GM12878 (cell line): ENCODE measurements around the gene SRM. TPM values are rescaled to one million over a fixed set of nuclear protein-coding genes. Genes with fewer than 3 reads are reported as not detected.

ENCODE experiments used
- ATAC-seq: fragments of 200-7000 bp; cut with Tn5 transposase; 3 replicates; pipeline ENCODE4 v1.9.1; 2020; ENCODE audit warnings: mild to moderate bottlenecking, moderate library complexity
- BruUV-seq: library from RNA; stranded (reverse); fragments of 400-500 nt; replicated peaks from 2 replicates; lab custom pipeline; 2021; lab: Mats Ljungman, UMichigan
- CTCF ChIA-PET: fragments of 300-600 bp; sonication (Branson Sonifier 250); formaldehyde crosslinking; extraction: SDS; loops from one replicate; lab custom pipeline; 2021; ENCODE audit warnings: inconsistent platforms; lab: Yijun Ruan, JAX
- POLR2A ChIA-PET: fragments of 350-600 bp; formaldehyde crosslinking; extraction: SDS; loops from one replicate; lab custom pipeline; 2021; ENCODE audit warnings: inconsistent platforms; lab: Charles Lee
- RAD21 ChIA-PET: fragments of 300-600 bp; sonication (Branson Sonifier 250); formaldehyde crosslinking; loops from one replicate; lab custom pipeline; 2023; ENCODE audit warnings: antibody characterized with exemption; ENCODE audit not compliant: unreplicated experiment; lab: Charles Lee
- SMC1A ChIA-PET: fragments of 300-600 bp; sonication (Branson Sonifier 250); formaldehyde crosslinking; loops from one replicate; lab custom pipeline; 2023; ENCODE audit not compliant: unreplicated experiment, uncharacterized antibody; lab: Charles Lee
- DNase-seq: peaks from one replicate; pipeline ENCODE4 v3.0.0-alpha.2; 2011; ENCODE audit warnings: low read depth, low spot score
- FAIRE-seq: peaks from 3 replicates; lab custom pipeline; 2011; peaks lifted over from hg19 to GRCh38; lab: Jason Lieb, UNC
- H2AFZ ChIP-seq: 2 replicates; pipeline ENCODE4 v1.6.0; 2011; ENCODE audit warnings: low read depth, low read length, control low read depth; ENCODE audit not compliant: control insufficient read depth
- H3K27ac ChIP-seq: 2 replicates; pipeline ENCODE4 v1.5.1; 2011; ENCODE audit warnings: control low read depth; ENCODE audit not compliant: control insufficient read depth, insufficient read depth
- H3K27me3 ChIP-seq, 2 experiments: replicated peaks in 1 of 2; 2 replicates each; pipeline versions ENCODE4 v1.6.0 to v1.6.1; 2011; ENCODE audit warnings: low read length in 1 of 2; ENCODE audit not compliant: control insufficient read depth in 2 of 2, insufficient read depth in 2 of 2
- H3K36me3 ChIP-seq, 2 experiments: 2 replicates each; pipeline ENCODE4 v1.5.1; 2011; ENCODE audit warnings: low read length in 1 of 2; ENCODE audit not compliant: control insufficient read depth in 2 of 2, insufficient read depth in 2 of 2
- H3K4me1 ChIP-seq: 2 replicates; pipeline ENCODE4 v1.6.1; 2011; ENCODE audit warnings: mild to moderate bottlenecking, low read length, moderate library complexity, mixed read lengths; ENCODE audit not compliant: control insufficient read depth, insufficient read depth
- H3K4me2 ChIP-seq: 2 replicates; pipeline ENCODE4 v1.6.0; 2011; ENCODE audit warnings: control low read depth; ENCODE audit not compliant: control insufficient read depth, insufficient read depth
- H3K4me3 ChIP-seq: fragments of 200-600 bp; sonication (generic); 2 replicates; pipeline ENCODE4 v1.5.1; 2016
- H3K79me2 ChIP-seq: 2 replicates; pipeline ENCODE4 v1.6.0; 2011; ENCODE audit warnings: low read length; ENCODE audit not compliant: control insufficient read depth, insufficient read depth
- H3K9ac ChIP-seq: 2 replicates; pipeline ENCODE4 v1.8.0; 2011; ENCODE audit warnings: low read length, control low read depth, mixed read lengths; ENCODE audit not compliant: control insufficient read depth, insufficient read depth
- H3K9me3 ChIP-seq: replicated peaks from 3 replicates; pipeline ENCODE4 v1.5.1; 2011; ENCODE audit warnings: mild to moderate bottlenecking, low read length; ENCODE audit not compliant: control insufficient read depth, insufficient read depth
- H4K20me1 ChIP-seq: 2 replicates; pipeline ENCODE4 v1.6.0; 2011; ENCODE audit not compliant: control insufficient read depth, insufficient read depth
- MEF2A ChIP-seq: IDR thresholded peaks from 2 replicates; pipeline ENCODE4 v1.6.1; 2011; ENCODE audit warnings: low read depth, mild to moderate bottlenecking, low read length, moderate library complexity; ENCODE audit not compliant: insufficient read depth
- MXI1 ChIP-seq: fragments of 150-350 bp; IDR thresholded peaks from 2 replicates; pipeline ENCODE4 v1.6.1; 2011; ENCODE audit warnings: low read depth, mild to moderate bottlenecking, inconsistent platforms, low read length, improper control_type of control experiment
- NBN ChIP-seq: fragments of 450-650 bp; IDR thresholded peaks from 2 replicates; pipeline ENCODE4 v1.6.1; 2016
- POLR2AphosphoS2 ChIP-seq: IDR thresholded peaks from 2 replicates; pipeline ENCODE4 v1.6.1; 2011; ENCODE audit warnings: low read depth, mild to moderate bottlenecking, low read length, improper control_type of control experiment, moderate library complexity
- SUPT20H ChIP-seq: IDR thresholded peaks from 2 replicates; pipeline ENCODE4 v1.6.1; 2011; ENCODE audit warnings: low read depth, mild to moderate bottlenecking, low read length, moderate library complexity, borderline replicate concordance; ENCODE audit not compliant: control insufficient read depth
- WGBS: methylation state at CpG from one replicate; pipeline ENCODE4 v1.1.6; 2016; ENCODE audit warnings: low lambda C conversion rate; ENCODE audit not compliant: insufficient replicate concordance, insufficient coverage; ENCODE audit errors: missing lambda C conversion rate; 5-methylcytosine and 5-hydroxymethylcytosine counted together
- in situ Hi-C: fragments of 300-500 bp; cut with MboI; formaldehyde crosslinking; loops from 9 replicates; pipeline ENCODE4 v1.14.3; 2018; ENCODE audit warnings: mixed read lengths
- intact Hi-C: fragments of 100-400 bp; cut with micrococcal nuclease; formaldehyde crosslinking; loops from one replicate; pipeline ENCODE4 v1.14.2; 2022; ENCODE audit not compliant: unreplicated experiment
- polyA plus RNA-seq, 11 experiments: library from polyadenylated mRNA; depleted of rRNA in 4 of 11; unstranded in 6 of 11; stranded (reverse) in 5 of 11; fragments of >200 nt; fragmentation: Nextera tagmentation in 4 of 11; fragmentation: Illumina TruSeq in 1 of 11; extraction: Ambion mirVana in 4 of 11; extraction: Trizol in 1 of 11; gene quantifications; 1 replicate in 1 of 11; 2 replicates in 10 of 11; pipeline versions ENCODE4 v1.2.1 to v1.2.3, GENCODE V29; 2011 to 2016; ENCODE audit warnings: inconsistent platforms in 2 of 11, missing spikeins in 2 of 11, low read depth in 1 of 11
- total RNA-seq, 4 experiments: library from RNA; depleted of rRNA in 3 of 4; stranded (reverse); fragments of >200 nt in 3 of 4; fragmentation: Illumina TruSeq in 1 of 4; extraction: Trizol in 1 of 4; gene quantifications; 2 replicates each; pipeline versions ENCODE4 v1.2.1 to v1.2.3, GENCODE V29; 2013 to 2021
- TF ChIP-seq, protein P1 (sequence below): fragments of 450-650 bp; formaldehyde crosslinking; IDR thresholded peaks from 2 replicates; pipeline ENCODE4 v1.4.0; 2022; ENCODE audit warnings: mild to moderate bottlenecking, moderate library complexity

SRM gene
- total and polyA plus RNA-seq, 10 of the 15 experiments (the other 5 are each of a cell fraction or from before 2014, with no cell fraction given): 16.7 to 255 (median 81.2) TPM

DNA sequence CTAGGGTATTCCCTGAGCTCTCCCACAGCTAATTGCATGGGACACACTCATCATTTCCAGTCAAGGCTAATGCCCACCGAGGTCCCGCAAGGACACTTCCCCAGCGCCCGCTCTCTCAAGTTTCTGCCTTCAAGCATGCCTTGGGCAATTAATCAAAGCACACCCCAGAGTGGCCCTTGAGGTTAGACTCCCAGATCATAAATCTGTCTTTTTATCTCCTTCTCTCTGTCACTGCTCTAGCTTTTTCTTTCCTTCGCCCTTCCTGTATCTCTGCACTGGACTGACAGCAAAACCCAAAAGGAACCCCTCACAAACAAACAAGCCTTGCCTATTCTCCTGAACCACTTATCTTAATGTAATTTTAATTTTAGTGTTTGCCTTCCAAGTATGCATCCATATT lies 47.8 kb upstream of the SRM start (continued):
- TF ChIP-seq, protein P1, sequence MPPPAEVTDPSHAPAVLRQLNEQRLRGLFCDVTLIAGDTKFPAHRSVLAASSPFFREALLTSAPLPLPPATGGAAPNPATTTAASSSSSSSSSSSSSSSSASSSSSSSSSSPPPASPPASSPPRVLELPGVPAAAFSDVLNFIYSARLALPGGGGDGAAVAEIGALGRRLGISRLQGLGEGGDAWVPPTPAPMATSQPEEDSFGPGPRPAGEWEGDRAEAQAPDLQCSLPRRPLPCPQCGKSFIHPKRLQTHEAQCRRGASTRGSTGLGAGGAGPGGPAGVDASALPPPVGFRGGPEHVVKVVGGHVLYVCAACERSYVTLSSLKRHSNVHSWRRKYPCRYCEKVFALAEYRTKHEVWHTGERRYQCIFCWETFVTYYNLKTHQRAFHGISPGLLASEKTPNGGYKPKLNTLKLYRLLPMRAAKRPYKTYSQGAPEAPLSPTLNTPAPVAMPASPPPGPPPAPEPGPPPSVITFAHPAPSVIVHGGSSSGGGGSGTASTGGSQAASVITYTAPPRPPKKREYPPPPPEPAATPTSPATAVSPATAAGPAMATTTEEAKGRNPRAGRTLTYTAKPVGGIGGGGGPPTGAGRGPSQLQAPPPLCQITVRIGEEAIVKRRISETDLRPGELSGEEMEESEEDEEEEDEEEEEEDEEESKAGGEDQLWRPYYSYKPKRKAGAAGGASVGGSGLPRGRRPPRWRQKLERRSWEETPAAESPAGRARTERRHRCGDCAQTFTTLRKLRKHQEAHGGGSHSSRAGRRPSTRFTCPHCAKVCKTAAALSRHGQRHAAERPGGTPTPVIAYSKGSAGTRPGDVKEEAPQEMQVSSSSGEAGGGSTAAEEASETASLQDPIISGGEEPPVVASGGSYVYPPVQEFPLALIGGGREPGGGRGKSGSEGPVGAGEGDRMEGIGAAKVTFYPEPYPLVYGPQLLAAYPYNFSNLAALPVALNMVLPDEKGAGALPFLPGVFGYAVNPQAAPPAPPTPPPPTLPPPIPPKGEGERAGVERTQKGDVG (CRISPR knock-in tag): no peak
- TF ChIP-seq MXI1 (no peak), SUPT20H (no peak), MEF2A (no peak)

DNA sequence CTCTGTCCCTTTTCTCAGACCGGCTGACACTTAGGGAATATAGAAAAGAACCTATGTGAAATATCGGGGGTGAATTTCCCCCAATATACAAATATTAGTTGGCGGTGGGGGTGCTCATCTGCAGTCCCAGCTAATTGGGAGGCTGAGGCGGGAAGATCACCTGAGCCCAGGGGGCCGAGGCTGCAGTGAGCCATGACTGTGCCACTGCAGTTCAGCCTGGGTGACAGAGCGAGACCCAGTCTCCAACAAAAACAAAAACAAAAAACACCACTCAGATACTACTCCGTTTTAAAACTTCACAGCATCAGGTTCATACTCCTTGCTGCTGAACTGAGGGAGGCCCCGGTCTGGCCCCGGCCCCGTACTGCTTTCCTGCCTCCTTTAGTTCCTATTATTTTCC lies 45.8 kb upstream of the SRM start:
- no TSS peak for BruUV-seq
- SMC1A ChIA-PET: no interaction called here
- no peaks in the 10 kb centered on the region for H3K9me3 ChIP-seq
- TF ChIP-seq NBN: no peak
- no peak for TF ChIP-seq POLR2AphosphoS2
- H2AFZ ChIP-seq: no peak overlapping the region
- RAD21 ChIA-PET: no interaction called here
- H4K20me1 ChIP-seq: no peaks in the 10 kb centered on the region
- intact Hi-C loops: no loop called here
- no peaks in the 10 kb centered on the region for H3K79me2 ChIP-seq
- in situ Hi-C loops: no loop called here
- H3K4me3 ChIP-seq: no peak overlapping the region
- POLR2A ChIA-PET: no interaction called here
- DNase-seq (no peak), FAIRE-seq (no peak), ATAC-seq (no peak)
- CTCF ChIA-PET: no interaction called here
- H3K27me3 ChIP-seq: no peaks in the 10 kb centered on the region
- no peaks in the 10 kb centered on the region for H3K4me1 ChIP-seq
- WGBS: 90% methylated on average over 10 of the region's 10 CpGs
- no peak overlapping the region for H3K27ac ChIP-seq
- no peak overlapping the region for H3K9ac ChIP-seq
- no peak overlapping the region for H3K4me2 ChIP-seq
- peaks cover 3 to 17% of the 10 kb centered on the region in 2 experiments for H3K36me3 ChIP-seq
